HEK293T (cell line): ENCODE data around the gene NFYA.

Experiments used
- ARNT ChIP-seq: fragments of 450-650 bp; IDR thresholded peaks from 2 replicates; pipeline ENCODE4 v1.6.1; 2017; ENCODE audit warnings: mild to moderate bottlenecking
- SP1 ChIP-seq: fragments of 450-650 bp; IDR thresholded peaks from 2 replicates; pipeline ENCODE4 v1.6.1; 2017
- SUZ12 ChIP-seq: fragments of 450-650 bp; IDR thresholded peaks from 2 replicates; pipeline ENCODE4 v1.6.1; 2016; ENCODE audit warnings: mild to moderate bottlenecking

- TF ChIP-seq SP1 (no peak), SUZ12 (no peak), ARNT (no peak)
Measured at GRCh38 chr6:41038205-41038604, 34.6 kb upstream of the NFYA start.
